ENCODE data around the gene ANKH.

ANKH gene

DNA sequence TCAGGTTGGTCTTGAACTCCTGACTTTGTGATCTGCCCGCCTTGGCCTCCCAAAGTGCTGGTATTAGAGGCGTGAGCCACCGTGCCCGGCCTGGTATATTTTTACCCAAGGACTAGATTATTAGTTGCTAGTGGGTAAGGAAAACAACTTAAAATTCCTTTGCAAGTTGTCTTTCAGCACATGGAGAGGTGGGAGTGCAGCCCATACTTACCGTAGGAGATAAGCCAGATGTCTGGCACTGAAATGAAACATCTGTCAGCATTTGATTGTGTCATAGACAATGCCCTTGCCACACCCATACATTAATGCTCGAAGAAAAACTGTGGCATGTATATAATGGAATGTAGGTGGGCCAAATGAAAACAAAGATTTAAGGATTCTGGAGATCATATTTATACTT lies 36.6 kb upstream of the ANKH start:
- TF ChIP-seq CREB1 (IDR thresholded peaks at IDR 0.05; ENCODE audit: low read depth): no peak
- TF ChIP-seq EP300 (IDR thresholded peaks at IDR 0.05; ENCODE audit: borderline replicate concordance): no peak
- no peak for TF ChIP-seq RAD21 (IDR thresholded peaks at IDR 0.05; ENCODE audit: low read depth)
- no peak for TF ChIP-seq FOXM1 (IDR thresholded peaks at IDR 0.05; ENCODE audit: borderline replicate concordance, low read depth)
- no peak for TF ChIP-seq MAX (IDR thresholded peaks at IDR 0.05)
- TF ChIP-seq, protein P1, sequence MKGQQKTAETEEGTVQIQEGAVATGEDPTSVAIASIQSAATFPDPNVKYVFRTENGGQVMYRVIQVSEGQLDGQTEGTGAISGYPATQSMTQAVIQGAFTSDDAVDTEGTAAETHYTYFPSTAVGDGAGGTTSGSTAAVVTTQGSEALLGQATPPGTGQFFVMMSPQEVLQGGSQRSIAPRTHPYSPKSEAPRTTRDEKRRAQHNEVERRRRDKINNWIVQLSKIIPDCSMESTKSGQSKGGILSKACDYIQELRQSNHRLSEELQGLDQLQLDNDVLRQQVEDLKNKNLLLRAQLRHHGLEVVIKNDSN (IDR thresholded peaks at IDR 0.05): no peak
- no peak for TF ChIP-seq TAF1 (IDR thresholded peaks at IDR 0.05; ENCODE audit: low read depth)
- no peak for TF ChIP-seq TEAD4 (IDR thresholded peaks at IDR 0.05)
- TF ChIP-seq NFIC (IDR thresholded peaks at IDR 0.05): no peak
- TF ChIP-seq TCF12 (IDR thresholded peaks at IDR 0.05; ENCODE audit: low read depth): no peak
- no peak for TF ChIP-seq EGR1 (IDR thresholded peaks at IDR 0.05)
- TF ChIP-seq REST (IDR thresholded peaks at IDR 0.05; ENCODE audit: low read depth): no peak
- TF ChIP-seq ZBTB7A (IDR thresholded peaks at IDR 0.05; ENCODE audit: low read depth): no peak
- no peak for TF ChIP-seq CEBPB (IDR thresholded peaks at IDR 0.05)

DNA sequence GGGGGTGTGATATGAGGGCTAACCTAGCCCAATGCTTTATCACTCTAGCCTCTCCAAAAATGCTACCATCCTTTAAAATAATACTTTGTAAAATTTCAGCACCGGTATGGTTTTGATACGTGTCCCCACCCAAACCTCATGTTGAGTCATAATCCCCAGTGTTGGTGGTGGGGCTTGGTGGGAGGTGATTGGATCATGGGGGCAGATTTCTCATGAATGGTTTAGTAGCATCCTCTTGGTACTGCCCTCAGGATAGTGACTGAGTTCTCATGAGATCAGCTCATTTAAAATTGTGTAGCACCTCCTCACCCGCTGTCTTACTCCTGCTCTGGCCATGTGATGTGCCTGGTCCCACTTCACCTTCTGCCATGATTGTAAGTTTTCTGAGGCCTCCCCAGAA lies 35.0 kb upstream of the ANKH start:
- TF ChIP-seq, protein P1 (IDR thresholded peaks at IDR 0.05): no peak
- TF ChIP-seq FOXM1 (IDR thresholded peaks at IDR 0.05; ENCODE audit: borderline replicate concordance, low read depth) (no peak), TAF1 (IDR thresholded peaks at IDR 0.05; ENCODE audit: low read depth) (no peak)

DNA sequence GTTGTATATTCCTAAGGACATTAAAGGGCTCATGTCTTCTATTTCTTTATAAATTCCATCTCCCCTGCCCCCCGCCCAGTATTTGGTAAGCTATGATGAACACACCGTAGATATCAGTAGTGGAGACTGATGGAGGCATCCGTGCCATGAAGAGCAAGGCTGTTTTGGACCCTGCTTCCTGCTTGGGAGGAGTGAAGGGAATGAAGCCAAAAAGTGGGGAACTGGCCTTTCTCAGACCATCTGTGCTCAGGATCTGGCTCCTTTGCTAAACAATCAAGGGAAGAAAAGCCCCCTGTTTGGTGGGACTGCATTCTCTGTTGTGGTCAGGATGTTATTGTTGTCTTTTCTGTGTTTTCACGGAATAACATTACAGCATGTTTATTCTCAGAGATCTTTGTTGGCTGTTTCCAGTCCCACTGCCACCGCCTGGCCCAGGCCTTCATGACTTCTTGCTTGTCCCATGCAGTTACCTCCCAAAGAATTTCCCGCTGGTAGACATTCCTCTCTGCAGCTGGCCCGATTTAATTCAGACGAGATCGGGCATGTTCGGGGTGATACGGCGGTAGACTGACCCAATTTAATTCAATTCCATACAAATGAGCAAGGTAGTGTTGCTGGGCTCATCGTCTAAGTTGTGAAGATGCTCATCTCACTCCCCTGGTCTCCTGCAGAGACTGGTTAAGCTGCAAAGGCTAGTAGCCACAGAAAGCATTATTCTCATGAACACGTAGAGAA lies 31.4 kb upstream of the ANKH start:
- TF ChIP-seq TEAD4 (IDR thresholded peaks at IDR 0.05) (no peak), NFIC (IDR thresholded peaks at IDR 0.05) (no peak), TAF1 (IDR thresholded peaks at IDR 0.05; ENCODE audit: low read depth) (no peak), REST (IDR thresholded peaks at IDR 0.05; ENCODE audit: low read depth) (no peak), EGR1 (IDR thresholded peaks at IDR 0.05) (no peak), CREB1 (IDR thresholded peaks at IDR 0.05; ENCODE audit: low read depth) (no peak), RAD21 (IDR thresholded peaks at IDR 0.05; ENCODE audit: low read depth) (no peak), MAX (IDR thresholded peaks at IDR 0.05) (no peak)
- TF ChIP-seq, protein P1 (IDR thresholded peaks at IDR 0.05): no peak

DNA sequence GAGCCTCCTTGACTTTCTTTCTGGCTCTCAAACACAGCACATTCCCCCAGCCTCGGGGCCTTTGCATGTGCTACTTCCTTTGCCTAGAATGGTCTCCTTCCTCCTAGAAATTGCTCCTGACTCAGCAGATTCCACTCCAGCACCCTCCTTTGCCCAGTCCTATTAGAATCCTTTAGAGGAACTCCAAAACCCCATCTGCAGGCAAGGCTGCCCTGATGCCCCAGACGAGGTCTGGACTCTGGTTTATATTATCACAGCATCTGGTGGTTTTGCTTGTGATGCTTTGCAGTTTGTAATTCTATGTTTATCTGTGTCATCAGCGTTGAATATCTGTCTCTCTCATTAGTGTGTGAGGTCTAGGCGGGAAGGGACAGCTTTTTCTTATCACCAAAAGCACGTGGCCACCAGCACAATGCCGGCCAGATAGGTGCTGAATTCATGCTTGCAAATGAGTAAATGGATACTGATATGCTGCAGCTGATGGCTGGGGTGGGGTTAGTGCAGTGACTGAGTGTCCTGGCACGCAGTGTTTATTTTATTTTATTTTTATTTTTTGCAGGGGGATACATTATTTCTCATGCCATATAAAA lies 30.0 kb upstream of the ANKH start:
- TF ChIP-seq TAF1 (IDR thresholded peaks at IDR 0.05; ENCODE audit: low read depth): no peak
- no peak for TF ChIP-seq YY1 (IDR thresholded peaks at IDR 0.05; ENCODE audit: low read depth)
- no peak for TF ChIP-seq TEAD4 (IDR thresholded peaks at IDR 0.05)
- TF ChIP-seq CEBPB (IDR thresholded peaks at IDR 0.05): no peak
- TF ChIP-seq EGR1 (IDR thresholded peaks at IDR 0.05): no peak
- no peak for TF ChIP-seq FOXM1 (IDR thresholded peaks at IDR 0.05; ENCODE audit: borderline replicate concordance, low read depth)
- no peak for TF ChIP-seq EP300 (IDR thresholded peaks at IDR 0.05; ENCODE audit: borderline replicate concordance)
- TF ChIP-seq NFIC (IDR thresholded peaks at IDR 0.05): no peak
- no peak for TF ChIP-seq ZBTB7A (IDR thresholded peaks at IDR 0.05; ENCODE audit: low read depth)
- no peak for TF ChIP-seq RAD21 (IDR thresholded peaks at IDR 0.05; ENCODE audit: low read depth)
- TF ChIP-seq REST (IDR thresholded peaks at IDR 0.05; ENCODE audit: low read depth): no peak
- no peak for TF ChIP-seq CREB1 (IDR thresholded peaks at IDR 0.05; ENCODE audit: low read depth)
- no peak for TF ChIP-seq MAX (IDR thresholded peaks at IDR 0.05)
- no peak for TF ChIP-seq TCF12 (IDR thresholded peaks at IDR 0.05; ENCODE audit: low read depth)
- TF ChIP-seq, protein P1 (IDR thresholded peaks at IDR 0.05): no peak

All from Ishikawa (cell line).